NCI-H526 treated with DMSO at 0.1 percent for 48 hours (cell line): Measurements from ENCODE around the gene PTPRN2.
"Not testable (repeated sequence)": the region's sequence is repeated elsewhere in the genome, so short reads cannot be mapped to it uniquely, and the experiment has no call there.

Experiments used
- DNase-seq: peaks from one replicate; lab custom pipeline; 2025; lab: John Stamatoyannopoulos, UW

PTPRN2 gene

DNA sequence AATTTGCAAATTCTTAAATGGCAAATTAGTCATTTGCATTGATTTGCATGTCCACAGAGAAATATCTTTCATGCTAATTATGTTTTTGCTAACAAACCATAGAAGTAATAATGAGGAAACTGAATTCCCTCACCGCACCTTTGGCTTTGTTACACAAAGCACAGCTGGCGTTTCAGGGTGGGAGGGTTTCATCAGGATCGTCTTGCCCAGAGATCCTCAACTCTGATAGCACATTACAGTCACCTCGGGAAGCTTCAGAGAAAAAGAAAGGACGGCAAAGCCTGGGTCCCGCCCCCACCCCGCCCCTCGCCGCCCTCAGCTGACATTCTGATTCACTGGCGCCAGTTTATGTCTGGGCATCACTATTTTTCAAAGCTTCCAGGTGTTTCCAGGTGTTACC, 119.4 kb downstream of the PTPRN2 start:
- DNase-seq: peak; percentile 98

DNA sequence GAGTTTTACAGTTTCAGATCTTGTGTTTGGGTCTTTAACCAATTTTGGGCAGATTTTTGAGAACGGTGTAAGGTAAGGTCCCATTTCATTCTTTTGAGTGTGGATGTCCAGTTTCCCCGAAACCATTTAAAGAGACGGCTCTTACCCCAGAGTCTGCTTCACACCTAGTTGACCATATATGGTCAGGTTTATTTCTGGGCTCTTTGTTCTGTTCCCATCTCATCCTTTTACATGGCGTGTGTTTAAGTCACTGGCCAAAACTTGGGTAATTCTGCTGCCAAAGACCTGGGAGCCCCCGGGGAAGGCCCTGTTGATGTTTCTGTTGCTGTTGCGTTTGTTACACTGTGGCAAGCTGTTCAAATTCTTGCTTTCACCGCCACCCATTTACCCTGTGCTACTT, 120.1 kb downstream of the PTPRN2 start:
- no peak for DNase-seq

DNA sequence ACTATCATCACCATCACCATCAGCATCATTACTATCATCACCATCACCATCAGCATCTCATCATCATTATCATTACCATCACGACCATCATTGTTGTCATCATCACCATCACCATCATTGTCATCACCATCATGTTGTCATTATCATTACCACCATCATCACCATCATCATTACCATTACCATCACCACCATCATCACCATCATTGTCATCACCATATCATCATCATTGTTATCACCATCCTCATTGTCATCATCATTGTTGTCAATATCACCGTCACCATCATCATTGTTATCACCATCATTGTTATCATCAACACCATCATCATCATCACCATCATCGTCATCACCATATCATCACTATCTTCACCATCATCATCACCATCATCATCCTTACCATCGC, 124.3 kb downstream of the PTPRN2 start:
- no peak for DNase-seq

DNA sequence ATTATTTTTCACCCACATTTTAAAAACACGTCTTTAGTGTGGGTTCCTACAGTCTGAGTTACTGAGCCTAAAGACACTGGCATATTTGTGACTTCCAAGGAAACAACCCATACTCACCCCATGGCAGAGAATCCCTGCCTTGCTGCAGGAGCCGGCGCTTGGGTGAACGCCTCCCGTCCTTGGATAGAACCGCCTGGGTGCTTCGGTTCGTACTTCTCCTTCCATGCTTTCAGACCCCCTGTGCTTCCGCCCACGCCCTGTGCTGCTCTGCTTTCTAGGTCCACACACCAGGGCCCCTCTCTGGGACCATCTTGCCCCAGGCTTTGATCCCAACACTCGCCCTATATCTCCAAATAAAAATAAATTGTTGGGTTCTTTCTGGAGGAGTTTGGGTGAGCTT, 125.8 kb downstream of the PTPRN2 start:
- DNase-seq: no peak

GRCh38 chr7:158460665-158461064, 127.0 kb downstream of the PTPRN2 start:
- no peak for DNase-seq

DNA sequence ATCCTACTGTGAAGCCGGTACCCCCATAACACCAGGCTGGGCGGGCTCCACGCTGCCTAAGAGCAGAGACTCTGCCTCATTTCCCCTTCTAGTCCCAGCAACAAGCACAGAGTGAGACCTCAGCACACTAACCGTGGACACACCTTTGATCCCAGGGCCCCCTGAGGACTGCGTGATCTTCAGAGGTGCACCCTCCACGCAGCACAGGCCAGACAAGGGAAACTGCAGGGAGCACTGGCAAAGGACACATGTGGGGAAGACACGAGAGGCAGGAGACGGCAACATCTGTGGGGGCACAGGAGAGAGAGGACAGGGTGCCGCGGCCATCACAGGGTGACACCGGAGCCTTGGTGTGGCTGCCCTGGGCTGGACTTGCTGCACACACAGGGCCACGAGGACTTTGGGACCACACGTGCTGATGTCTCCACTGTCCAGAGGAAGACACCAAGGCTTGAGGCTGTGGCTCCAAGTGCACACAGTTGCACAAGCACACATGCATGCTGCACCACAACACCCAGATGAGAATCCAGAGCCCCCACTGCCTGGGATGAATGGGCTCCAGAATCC, 128.8 kb downstream of the PTPRN2 start:
- DNase-seq: no peak

GRCh38 chr7:158458096-158458495, 129.5 kb downstream of the PTPRN2 start:
- no peak for DNase-seq

GRCh38 chr7:158457586-158457985, 130.0 kb downstream of the PTPRN2 start:
- not testable (repeated sequence) for DNase-seq

DNA sequence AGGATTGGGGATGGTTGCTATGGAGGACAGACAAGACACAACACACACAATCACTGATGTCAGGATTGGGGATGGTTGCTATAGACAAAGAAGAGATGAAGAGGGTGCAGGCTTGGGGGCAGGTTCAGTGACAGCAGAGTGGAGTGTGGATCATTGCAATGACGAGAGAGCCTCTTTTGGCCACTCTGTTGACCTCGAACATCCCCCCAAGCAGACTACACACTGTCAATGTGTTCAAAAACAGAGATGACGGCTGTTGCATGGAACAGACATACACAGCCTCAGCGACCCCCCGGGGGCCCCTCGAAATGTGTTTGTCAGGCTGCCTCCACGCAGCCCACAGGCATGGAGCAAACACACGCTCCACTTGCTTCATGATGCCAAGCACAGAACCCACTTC, 133.0 kb downstream of the PTPRN2 start:
- no peak for DNase-seq

- DNase-seq: no peak
These were observed 134.0 kb downstream of the PTPRN2 start for GRCh38 chr7:158453663-158454062.

DNA sequence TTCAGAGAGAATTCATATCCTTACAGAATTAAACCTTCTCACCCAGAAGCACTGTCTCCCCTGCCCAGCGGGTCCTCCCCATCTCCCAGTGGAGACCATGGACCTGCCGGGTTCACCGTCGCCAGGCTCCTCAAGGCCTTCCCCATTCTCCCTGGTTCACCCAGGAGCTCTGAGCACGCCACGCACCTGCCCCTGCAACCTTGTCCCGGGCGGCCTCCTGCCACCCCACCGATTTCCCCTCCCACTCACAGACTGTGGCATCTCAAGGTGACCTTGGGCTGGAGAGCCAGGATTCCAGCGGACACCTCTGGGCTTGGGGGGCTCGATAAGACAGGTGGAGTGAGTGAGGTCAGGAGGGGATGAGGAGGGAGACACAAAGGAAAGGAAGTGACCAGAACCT, 135.3 kb downstream of the PTPRN2 start:
- DNase-seq: no peak

DNA sequence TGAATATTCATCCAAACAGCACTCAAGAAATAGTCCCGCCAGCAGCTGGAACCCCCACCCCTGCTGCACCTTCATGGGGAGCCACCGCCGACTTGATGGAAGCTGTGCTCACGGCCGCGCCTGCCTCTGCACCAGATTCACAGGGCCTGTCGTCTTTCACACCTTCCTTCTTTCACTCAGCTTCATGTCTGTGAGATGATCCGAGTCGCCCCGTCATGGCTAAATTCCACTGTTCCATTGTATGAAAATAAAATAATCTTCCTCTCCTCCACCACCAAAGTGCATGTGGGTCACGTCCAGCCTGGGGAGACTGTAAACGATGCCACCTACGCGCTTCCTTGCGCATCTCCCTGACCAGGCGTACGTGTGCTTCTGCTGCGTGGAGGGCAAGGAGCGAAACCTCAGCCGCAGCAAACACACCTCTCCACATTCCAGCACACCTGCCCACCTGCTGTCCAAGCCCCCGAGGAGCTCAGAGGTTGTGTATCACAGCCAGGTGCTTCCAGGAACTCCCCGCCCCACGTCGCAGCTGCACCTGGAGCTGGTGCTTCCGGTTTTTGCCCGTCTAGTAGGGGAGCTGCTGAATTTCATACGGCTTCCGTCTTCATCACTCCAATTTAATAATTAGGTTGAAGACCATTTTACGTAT, 137.0 kb downstream of the PTPRN2 start:
- peak; percentile 57 for DNase-seq

GRCh38 chr7:158449942-158450341, 137.7 kb downstream of the PTPRN2 start:
- DNase-seq: no peak

DNA sequence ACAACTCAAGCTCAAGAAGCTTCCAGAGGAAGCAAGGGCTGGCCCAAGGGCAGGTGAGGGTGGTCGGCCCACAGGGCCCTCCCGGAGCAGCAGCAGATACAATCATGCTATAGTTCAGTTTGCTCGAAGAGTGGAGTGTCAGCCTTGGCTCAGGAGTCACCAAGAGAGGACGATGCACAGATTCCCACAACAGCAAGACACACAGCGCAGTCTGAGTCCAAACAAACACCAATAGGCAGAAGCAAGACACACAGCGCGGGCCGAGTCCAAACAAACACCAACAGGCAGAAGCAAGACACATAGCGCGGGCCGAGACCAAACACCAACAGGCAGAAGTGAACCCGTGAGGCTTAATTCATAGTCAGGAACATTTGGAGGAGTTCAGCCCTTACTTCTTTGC, 138.4 kb downstream of the PTPRN2 start:
- no peak for DNase-seq

DNA sequence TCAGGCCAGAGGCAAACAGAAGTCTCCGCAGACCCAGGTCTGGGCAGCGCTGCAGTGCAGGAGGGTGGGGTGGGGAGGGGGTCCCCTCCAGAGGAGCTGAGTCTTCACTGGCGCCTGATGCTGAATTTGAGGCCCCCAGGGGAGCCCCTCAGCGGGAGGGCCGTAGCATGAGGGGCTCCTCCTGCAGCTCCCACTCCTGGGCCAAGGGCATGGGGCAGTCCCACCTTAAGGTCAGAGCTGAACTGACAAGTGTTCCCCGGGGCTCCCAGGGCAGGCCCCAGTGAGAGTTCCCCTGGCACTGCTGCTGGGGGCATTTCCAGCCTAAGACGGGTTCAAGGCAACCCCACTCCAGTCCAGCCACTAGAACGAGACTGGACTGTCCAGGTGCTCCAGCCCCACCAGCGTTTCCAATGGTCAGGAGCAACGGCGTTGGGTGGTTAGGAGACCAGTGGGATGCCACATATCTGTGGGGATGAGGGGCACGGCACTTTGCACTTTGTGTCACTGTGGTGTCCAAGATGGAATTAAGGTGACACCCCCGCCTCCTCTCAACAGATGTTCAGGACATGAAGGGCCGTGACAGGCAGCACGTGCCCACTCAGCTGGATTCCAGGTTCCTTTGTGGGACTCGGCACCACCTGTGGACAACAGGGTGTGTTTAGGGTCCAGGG, 139.1 kb downstream of the PTPRN2 start:
- DNase-seq: no peak

GRCh38 chr7:158447506-158448171, 140.0 kb downstream of the PTPRN2 start:
- no peak for DNase-seq

DNA sequence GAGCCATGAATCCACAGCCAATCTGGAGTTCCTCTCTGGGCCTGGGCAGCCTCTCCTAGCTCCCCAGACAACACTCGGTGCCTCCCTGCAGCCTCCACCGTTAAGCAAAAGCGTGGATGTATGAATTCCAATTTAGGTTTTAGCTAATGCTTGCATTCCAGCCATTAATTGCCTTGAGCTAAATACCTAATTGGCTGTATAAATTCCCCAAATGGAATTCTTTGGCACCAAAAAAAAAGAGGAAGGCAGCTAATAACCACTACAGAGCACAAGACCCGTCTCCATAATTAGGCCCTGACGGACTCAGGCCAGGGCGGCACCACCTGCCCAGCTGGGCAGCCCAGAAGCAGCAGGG, 140.5 kb downstream of the PTPRN2 start:
- no peak for DNase-seq

DNA sequence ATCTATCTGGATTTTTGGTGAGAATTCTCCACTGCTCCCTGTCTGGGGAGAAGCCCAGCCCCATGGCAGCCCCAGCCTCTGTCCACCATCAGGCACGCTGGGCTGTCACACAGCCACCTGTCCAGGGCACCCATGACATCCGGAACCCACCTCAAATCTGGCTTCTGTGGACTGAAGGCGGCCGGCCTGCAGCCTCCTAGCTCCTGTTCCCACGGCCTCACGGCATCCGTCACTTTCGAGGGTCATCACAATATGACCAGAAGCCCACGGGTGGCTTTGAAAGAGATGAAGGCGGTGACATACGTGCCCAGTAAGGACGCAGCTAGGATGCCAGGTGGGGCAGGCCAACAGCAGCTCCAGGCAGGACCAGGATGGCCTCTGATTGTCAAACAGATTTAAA, 140.9 kb downstream of the PTPRN2 start:
- DNase-seq: no peak

GRCh38 chr7:158446281-158446680, 141.3 kb downstream of the PTPRN2 start:
- DNase-seq: no peak

GRCh38 chr7:158445421-158446175, 142.0 kb downstream of the PTPRN2 start:
- DNase-seq: no peak

DNA sequence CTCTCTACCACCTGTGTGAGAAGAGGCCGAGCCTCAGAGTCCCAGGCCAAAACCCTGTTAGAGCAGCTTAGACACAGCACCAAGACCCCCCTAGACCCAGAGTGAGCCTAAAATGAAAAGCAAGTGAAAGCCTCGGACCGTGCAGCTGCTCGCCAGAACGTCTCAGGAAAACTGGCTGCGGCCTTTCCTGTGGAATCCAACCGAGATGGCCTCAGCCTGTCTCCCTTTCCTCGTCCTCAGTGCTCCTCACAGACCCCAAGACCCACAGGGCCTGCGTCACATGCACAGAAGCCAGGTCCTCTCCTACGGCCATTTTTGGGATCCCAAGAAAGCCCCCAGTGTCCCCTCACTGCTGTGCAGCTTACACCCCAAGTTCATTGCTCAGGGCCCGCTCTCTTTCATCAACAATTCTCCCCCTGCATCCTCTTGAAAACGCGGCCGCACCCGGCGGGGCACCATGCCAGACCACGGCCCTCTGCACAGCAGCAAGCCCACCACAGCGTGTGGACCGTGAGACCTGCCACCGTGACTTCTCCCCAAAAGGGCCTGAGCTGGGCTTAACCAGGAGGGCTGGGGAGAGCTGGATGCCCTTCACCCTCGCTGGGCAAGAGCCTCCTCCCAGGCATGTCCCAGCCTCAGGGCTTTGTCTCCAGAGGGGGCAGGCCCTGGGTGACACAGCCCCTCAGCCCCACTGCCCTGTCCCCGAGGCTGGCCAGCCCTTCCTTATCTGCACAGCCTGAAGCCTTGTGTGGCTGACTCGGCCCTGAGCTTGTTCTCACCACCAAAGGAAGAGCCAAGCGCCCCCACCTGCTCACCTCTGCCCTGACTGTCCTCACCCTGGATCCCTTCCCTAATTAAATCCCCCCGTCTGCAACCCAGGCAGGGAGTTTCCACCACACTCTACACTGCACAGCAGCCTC, 142.9 kb downstream of the PTPRN2 start:
- DNase-seq: no peak
